GM23338 (cell line): ENCODE results near the gene BRI3. TPM values are rescaled to one million over a fixed set of nuclear protein-coding genes. Genes with fewer than 3 reads are reported as not detected.

Source experiments
- ATAC-seq: fragments of 200-7000 bp; cut with Tn5 transposase; 3 replicates; pipeline ENCODE4 v1.9.1; 2020
- DNase-seq: peaks from one replicate; pipeline ENCODE4 v3.0.0-alpha.2; 2015; ENCODE audit warnings: low spot score
- H2AFZ ChIP-seq: fragments of 200-600 bp; sonication (generic); 2 replicates; pipeline ENCODE4 v1.8.0; 2016; ENCODE audit warnings: antibody characterized with exemption, mild to moderate bottlenecking, moderate library complexity
- H3F3A ChIP-seq: fragments of 200-600 bp; sonication (generic); replicated peaks from 2 replicates; pipeline ENCODE4 v1.8.0; 2017; ENCODE audit warnings: antibody characterized with exemption, mixed run types, low read depth
- H3K27ac ChIP-seq: fragments of 200-600 bp; sonication (generic); 2 replicates; pipeline ENCODE4 v1.6.1; 2016; ENCODE audit warnings: low read depth
- H3K27me3 ChIP-seq: fragments of 200-600 bp; sonication (generic); 2 replicates; pipeline ENCODE4 v1.8.0; 2016; ENCODE audit warnings: mild to moderate bottlenecking, mixed run types, moderate library complexity; ENCODE audit not compliant: insufficient read depth
- H3K36me3 ChIP-seq: fragments of 200-600 bp; sonication (generic); 2 replicates; pipeline ENCODE4 v1.8.0; 2016; ENCODE audit warnings: mild to moderate bottlenecking; ENCODE audit not compliant: insufficient read depth
- H3K4me1 ChIP-seq: fragments of 200-600 bp; sonication (generic); 2 replicates; pipeline ENCODE4 v1.8.0; 2016; ENCODE audit warnings: mild to moderate bottlenecking, moderate library complexity; ENCODE audit not compliant: insufficient read depth
- H3K4me2 ChIP-seq: fragments of 200-600 bp; sonication (generic); 2 replicates; pipeline ENCODE4 v1.7.1; 2017; ENCODE audit warnings: mixed run types
- H3K4me3 ChIP-seq: fragments of 200-600 bp; sonication (generic); 2 replicates; pipeline ENCODE4 v1.6.1; 2016; ENCODE audit warnings: mixed run types
- H3K79me2 ChIP-seq: fragments of 200-600 bp; sonication (generic); replicated peaks from 2 replicates; pipeline ENCODE4 v1.8.0; 2017; ENCODE audit warnings: mild to moderate bottlenecking; ENCODE audit not compliant: insufficient read depth
- H3K9me2 ChIP-seq: fragments of 200-600 bp; sonication (generic); 2 replicates; pipeline ENCODE4 v1.8.0; 2017; ENCODE audit not compliant: insufficient read depth
- H4K20me1 ChIP-seq: fragments of 200-600 bp; sonication (generic); replicated peaks from 2 replicates; pipeline ENCODE4 v1.8.0; 2017; ENCODE audit warnings: mild to moderate bottlenecking; ENCODE audit not compliant: insufficient read depth
- H3K27ac Mint-ChIP-seq: 2 replicates; pipeline ENCODE4 v1.8.0; 2020; ENCODE audit warnings: inconsistent platforms, mild to moderate bottlenecking, moderate library complexity, mixed read lengths
- H3K27me3 Mint-ChIP-seq: 3 replicates; pipeline ENCODE4 v1.8.0; 2022; ENCODE audit warnings: low read depth, mild to moderate bottlenecking, moderate library complexity, mixed read lengths, inconsistent platforms; ENCODE audit not compliant: insufficient read depth, poor library complexity
- H3K36me3 Mint-ChIP-seq: 3 replicates; pipeline ENCODE4 v1.8.0; 2021; ENCODE audit warnings: low read depth, mild to moderate bottlenecking, inconsistent platforms, moderate library complexity, mixed read lengths
- H3K4me1 Mint-ChIP-seq: 3 replicates; pipeline ENCODE4 v1.8.0; 2020; ENCODE audit warnings: mild to moderate bottlenecking, inconsistent platforms, mixed read lengths
- H3K4me3 Mint-ChIP-seq: 3 replicates; pipeline ENCODE4 v1.8.0; 2021; ENCODE audit warnings: moderate library complexity, mild to moderate bottlenecking, inconsistent platforms, mixed read lengths
- H3K9me3 Mint-ChIP-seq: 3 replicates; pipeline ENCODE4 v1.8.0; 2020; ENCODE audit warnings: moderate library complexity, mild to moderate bottlenecking, inconsistent platforms, mixed read lengths
- EZH2 ChIP-seq: fragments of 200-600 bp; sonication (generic); IDR thresholded peaks from one replicate; pipeline ENCODE4 v1.8.0; 2017; ENCODE audit warnings: antibody characterized with exemption, mild to moderate bottlenecking, low read depth; ENCODE audit not compliant: unreplicated experiment
- JUNB ChIP-seq: IDR thresholded peaks from one replicate; pipeline ENCODE4 v1.6.1; 2016; ENCODE audit warnings: antibody characterized with exemption; ENCODE audit not compliant: unreplicated experiment
- NANOG ChIP-seq: IDR thresholded peaks from 2 replicates; pipeline ENCODE4 v1.6.1; 2016; ENCODE audit warnings: antibody characterized with exemption, borderline replicate concordance
- POLR2AphosphoS5 ChIP-seq: IDR thresholded peaks from 2 replicates; pipeline ENCODE4 v1.6.1; 2016; ENCODE audit warnings: antibody characterized with exemption, low read depth
- polyA plus RNA-seq: library from polyadenylated mRNA; unstranded; fragments of >200 nt; fragmentation: Nextera tagmentation; extraction: Ambion mirVana; gene quantifications from 2 replicates; pipeline ENCODE4 v1.2.1, GENCODE V29; 2016
- total RNA-seq: library from RNA; depleted of rRNA; stranded (reverse); fragments of >200 nt; shearing (Covaris generic); gene quantifications from 2 replicates; pipeline ENCODE4 v1.2.3, GENCODE V29; 2014
- TF ChIP-seq, protein P1 (sequence below): IDR thresholded peaks from 2 replicates; pipeline ENCODE4 v1.6.1; 2016; ENCODE audit warnings: antibody characterized with exemption
- TF ChIP-seq, protein P2 (sequence below): IDR thresholded peaks from one replicate; pipeline ENCODE4 v1.6.1; 2018; ENCODE audit warnings: antibody characterized with exemption; ENCODE audit not compliant: unreplicated experiment
- TF ChIP-seq, protein P3 (sequence below), 2 experiments: fragments of 200-600 bp in 1 of 2; sonication (generic) in 1 of 2; conservative IDR thresholded peaks; 2 replicates each; pipeline versions ENCODE4 v1.5.1 to v1.6.1; 2016 to 2017; ENCODE audit warnings: antibody characterized with exemption in 2 of 2, low read depth in 2 of 2, mild to moderate bottlenecking in 2 of 2, moderate library complexity in 1 of 2

Gene BRI3
- total and polyA plus RNA-seq, 2 experiments from 2014 or later = 21.7 to 66.1 TPM

- Histone ChIP-seq H3K27ac (peak overlapping the region; percentile 63), H3K4me3 (no peak overlapping the region), H3K4me1 (peaks cover 30% of the 10 kb centered on the region), H3F3A (no peaks in the 10 kb centered on the region), H3K27me3 (no peaks in the 10 kb centered on the region), H3K4me2 (peak overlapping the region; percentile 64; the same call in 1 of the 2 replicates), H3K79me2 (peaks cover 69% of the 10 kb centered on the region), H2AFZ (no peak overlapping the region), H4K20me1 (peaks cover 23% of the 10 kb centered on the region), H3K9me2 (no peaks in the 10 kb centered on the region), H3K36me3 (no peaks in the 10 kb centered on the region)
- DNase-seq (no peak), ATAC-seq (peak; percentile 9)
- Mint-ChIP-seq H3K36me3 (peaks cover 20% of the 10 kb centered on the region), H3K27ac (no peak overlapping the region; the same call in 1 of the 2 replicates), H3K9me3 (no peaks in the 10 kb centered on the region; the same call in 2 of the 3 replicates), H3K4me3 (no peak overlapping the region), H3K4me1 (peaks cover 42% of the 10 kb centered on the region), H3K27me3 (peaks cover 11% of the 10 kb centered on the region)
- TF ChIP-seq, protein P1, sequence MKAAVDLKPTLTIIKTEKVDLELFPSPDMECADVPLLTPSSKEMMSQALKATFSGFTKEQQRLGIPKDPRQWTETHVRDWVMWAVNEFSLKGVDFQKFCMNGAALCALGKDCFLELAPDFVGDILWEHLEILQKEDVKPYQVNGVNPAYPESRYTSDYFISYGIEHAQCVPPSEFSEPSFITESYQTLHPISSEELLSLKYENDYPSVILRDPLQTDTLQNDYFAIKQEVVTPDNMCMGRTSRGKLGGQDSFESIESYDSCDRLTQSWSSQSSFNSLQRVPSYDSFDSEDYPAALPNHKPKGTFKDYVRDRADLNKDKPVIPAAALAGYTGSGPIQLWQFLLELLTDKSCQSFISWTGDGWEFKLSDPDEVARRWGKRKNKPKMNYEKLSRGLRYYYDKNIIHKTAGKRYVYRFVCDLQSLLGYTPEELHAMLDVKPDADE = no peak
- TF ChIP-seq, protein P2, sequence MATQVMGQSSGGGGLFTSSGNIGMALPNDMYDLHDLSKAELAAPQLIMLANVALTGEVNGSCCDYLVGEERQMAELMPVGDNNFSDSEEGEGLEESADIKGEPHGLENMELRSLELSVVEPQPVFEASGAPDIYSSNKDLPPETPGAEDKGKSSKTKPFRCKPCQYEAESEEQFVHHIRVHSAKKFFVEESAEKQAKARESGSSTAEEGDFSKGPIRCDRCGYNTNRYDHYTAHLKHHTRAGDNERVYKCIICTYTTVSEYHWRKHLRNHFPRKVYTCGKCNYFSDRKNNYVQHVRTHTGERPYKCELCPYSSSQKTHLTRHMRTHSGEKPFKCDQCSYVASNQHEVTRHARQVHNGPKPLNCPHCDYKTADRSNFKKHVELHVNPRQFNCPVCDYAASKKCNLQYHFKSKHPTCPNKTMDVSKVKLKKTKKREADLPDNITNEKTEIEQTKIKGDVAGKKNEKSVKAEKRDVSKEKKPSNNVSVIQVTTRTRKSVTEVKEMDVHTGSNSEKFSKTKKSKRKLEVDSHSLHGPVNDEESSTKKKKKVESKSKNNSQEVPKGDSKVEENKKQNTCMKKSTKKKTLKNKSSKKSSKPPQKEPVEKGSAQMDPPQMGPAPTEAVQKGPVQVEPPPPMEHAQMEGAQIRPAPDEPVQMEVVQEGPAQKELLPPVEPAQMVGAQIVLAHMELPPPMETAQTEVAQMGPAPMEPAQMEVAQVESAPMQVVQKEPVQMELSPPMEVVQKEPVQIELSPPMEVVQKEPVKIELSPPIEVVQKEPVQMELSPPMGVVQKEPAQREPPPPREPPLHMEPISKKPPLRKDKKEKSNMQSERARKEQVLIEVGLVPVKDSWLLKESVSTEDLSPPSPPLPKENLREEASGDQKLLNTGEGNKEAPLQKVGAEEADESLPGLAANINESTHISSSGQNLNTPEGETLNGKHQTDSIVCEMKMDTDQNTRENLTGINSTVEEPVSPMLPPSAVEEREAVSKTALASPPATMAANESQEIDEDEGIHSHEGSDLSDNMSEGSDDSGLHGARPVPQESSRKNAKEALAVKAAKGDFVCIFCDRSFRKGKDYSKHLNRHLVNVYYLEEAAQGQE = peak; percentile 2
These were observed 5.4 kb downstream of the BRI3 start for GRCh38 chr7:98286701-98287485.

GRCh38 chr7:98287486-98287959, 6.0 kb downstream of the BRI3 start:
- no peaks in the 10 kb centered on the region for H3F3A ChIP-seq
- peaks cover 41% of the 10 kb centered on the region for H3K4me1 Mint-ChIP-seq
- no peak overlapping the region for H3K27ac Mint-ChIP-seq
- H3K9me3 Mint-ChIP-seq = no peaks in the 10 kb centered on the region; the same call in 2 of the 3 replicates
- H3K4me2 ChIP-seq = peak overlapping the region; percentile 64; the same call in 1 of the 2 replicates
- peaks cover 27% of the 10 kb centered on the region for H3K4me1 ChIP-seq
- H3K4me3 Mint-ChIP-seq = no peak overlapping the region
- DNase-seq (peak; percentile 84), ATAC-seq (peak; percentile 70)
- H3K9me2 ChIP-seq = no peaks in the 10 kb centered on the region
- peaks cover 10% of the 10 kb centered on the region for H3K27me3 Mint-ChIP-seq
- H3K36me3 Mint-ChIP-seq = peaks cover 26% of the 10 kb centered on the region
- peak overlapping the region; percentile 76 for H3K27ac ChIP-seq
- H3K36me3 ChIP-seq = 0 out of 2 replicates have a peak, but pooled peaks cover 6% of the 10 kb centered on the region
- no peak overlapping the region for H3K4me3 ChIP-seq
- H2AFZ ChIP-seq = no peak overlapping the region
- H3K79me2 ChIP-seq = peaks cover 65% of the 10 kb centered on the region
- H4K20me1 ChIP-seq = peaks cover 23% of the 10 kb centered on the region
- no peaks in the 10 kb centered on the region for H3K27me3 ChIP-seq
- TF ChIP-seq EZH2 (no peak), NANOG (no peak), JUNB (no peak), POLR2AphosphoS5 (no peak)
- TF ChIP-seq, protein P3, sequence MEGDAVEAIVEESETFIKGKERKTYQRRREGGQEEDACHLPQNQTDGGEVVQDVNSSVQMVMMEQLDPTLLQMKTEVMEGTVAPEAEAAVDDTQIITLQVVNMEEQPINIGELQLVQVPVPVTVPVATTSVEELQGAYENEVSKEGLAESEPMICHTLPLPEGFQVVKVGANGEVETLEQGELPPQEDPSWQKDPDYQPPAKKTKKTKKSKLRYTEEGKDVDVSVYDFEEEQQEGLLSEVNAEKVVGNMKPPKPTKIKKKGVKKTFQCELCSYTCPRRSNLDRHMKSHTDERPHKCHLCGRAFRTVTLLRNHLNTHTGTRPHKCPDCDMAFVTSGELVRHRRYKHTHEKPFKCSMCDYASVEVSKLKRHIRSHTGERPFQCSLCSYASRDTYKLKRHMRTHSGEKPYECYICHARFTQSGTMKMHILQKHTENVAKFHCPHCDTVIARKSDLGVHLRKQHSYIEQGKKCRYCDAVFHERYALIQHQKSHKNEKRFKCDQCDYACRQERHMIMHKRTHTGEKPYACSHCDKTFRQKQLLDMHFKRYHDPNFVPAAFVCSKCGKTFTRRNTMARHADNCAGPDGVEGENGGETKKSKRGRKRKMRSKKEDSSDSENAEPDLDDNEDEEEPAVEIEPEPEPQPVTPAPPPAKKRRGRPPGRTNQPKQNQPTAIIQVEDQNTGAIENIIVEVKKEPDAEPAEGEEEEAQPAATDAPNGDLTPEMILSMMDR (conservative IDR thresholded peaks at IDR 0.05; ENCODE audit: low read depth in 2 of 2) = peak in 1 of 2 experiments; percentile 57; a peak in 2 of 4 replicates
- TF ChIP-seq, protein P2 = no peak
